ENCODE data around the gene CARD9. TPM values are rescaled to one million over a fixed set of nuclear protein-coding genes. Genes with fewer than 3 reads are reported as not detected.
A peak's percentile ranks its signal among the peaks of the same experiment; 100 is the strongest.
"Not testable (repeated sequence)": the region's sequence is repeated elsewhere in the genome, so short reads cannot be mapped to it uniquely, and the experiment has no call there.

CARD9 gene
- total RNA-seq, 2 donors from 2014 or later, result 1.2 to 1.6 TPM

DNA sequence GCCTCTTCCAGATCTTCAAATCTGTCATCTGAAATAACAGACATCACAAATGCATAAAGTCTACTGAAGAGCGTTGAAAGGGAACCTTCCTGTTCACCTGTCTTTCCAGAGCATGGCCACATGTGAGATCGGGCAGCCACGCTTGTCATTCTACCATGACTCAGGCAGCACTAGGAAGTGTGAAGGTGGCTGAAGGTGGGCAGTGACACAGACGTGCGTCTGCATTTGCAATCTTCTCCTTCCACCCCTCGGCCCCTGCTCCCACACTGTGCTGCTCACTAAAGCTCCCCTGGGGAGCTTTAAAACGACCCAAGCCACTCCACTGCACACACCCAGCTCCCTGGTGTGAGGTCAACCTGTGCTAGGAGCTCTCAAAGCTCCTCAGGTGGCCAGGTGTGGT lies 34.4 kb upstream of the CARD9 start:
- no peak for ATAC-seq (replicated peaks in 1 of 2)
- peak; percentile 25 to 37 for DNase-seq
- no peaks in the 10 kb centered on the region for H3K27me3 Mint-ChIP-seq (ENCODE audit: low read depth)
- peak overlapping the region; percentile 41 to 91 for H3K4me3 Mint-ChIP-seq
- peaks cover 80% of the 10 kb centered on the region for H3K4me1 Mint-ChIP-seq (ENCODE audit: low read depth)
- no peaks in the 10 kb centered on the region for H3K9me3 Mint-ChIP-seq
- no peak overlapping the region for H3K27ac Mint-ChIP-seq
- H3K36me3 Mint-ChIP-seq (ENCODE audit: insufficient read depth in 2 of 2), result peaks cover 5 to 21% of the 10 kb centered on the region in 2 donors

DNA sequence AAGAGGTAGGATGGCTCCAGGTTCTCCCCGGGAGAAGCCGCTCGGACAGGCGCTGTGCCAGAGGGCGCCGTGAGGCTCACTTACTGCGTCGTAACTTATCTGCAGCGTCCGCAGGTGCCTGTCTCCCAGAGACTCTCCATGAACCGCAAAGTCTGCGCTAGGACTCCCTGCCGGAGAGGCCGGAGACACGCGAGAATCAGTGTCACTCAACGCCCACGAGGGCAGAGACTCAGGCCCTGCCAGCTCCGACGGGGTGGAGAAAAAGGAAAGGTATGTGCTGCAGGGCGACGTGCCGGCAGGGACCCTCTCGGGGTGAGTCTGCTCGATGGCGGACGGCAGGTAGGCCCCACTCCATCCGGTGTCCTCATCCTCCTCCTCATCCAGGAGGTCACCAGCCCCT lies 33.6 kb upstream of the CARD9 start:
- peak overlapping the region in 1 of 2 donors; percentile 7 for H3K4me3 Mint-ChIP-seq
- not testable (repeated sequence) for DNase-seq; H3K9me3 Mint-ChIP-seq; H3K27me3 Mint-ChIP-seq (ENCODE audit: low read depth); H3K27ac Mint-ChIP-seq; ATAC-seq (replicated peaks in 1 of 2)
- H3K36me3 Mint-ChIP-seq (ENCODE audit: insufficient read depth in 2 of 2), result peaks cover 7 to 22% of the 10 kb centered on the region in 2 donors
- peaks cover 76% of the 10 kb centered on the region for H3K4me1 Mint-ChIP-seq (ENCODE audit: low read depth)

DNA sequence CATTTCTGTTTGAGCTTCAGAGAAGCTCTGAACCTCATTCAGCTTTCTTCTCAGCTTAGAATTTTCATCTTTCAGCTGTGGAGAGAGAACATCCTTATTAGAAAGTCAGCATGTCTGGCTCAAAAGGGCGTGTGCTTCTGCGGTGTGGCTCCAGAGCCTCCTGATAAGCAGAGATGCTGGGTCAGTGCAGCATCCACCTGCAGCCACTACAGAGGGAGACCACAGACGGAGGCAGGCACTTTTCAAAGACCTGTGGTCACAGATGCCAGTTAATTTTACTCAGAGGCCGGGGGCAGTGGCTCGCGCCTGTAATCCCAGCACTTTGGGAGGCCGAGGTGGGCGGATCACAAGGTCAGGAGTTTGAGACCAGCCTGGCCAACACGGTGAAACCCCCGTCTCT lies 32.4 kb upstream of the CARD9 start:
- H3K4me3 Mint-ChIP-seq; DNase-seq; H3K9me3 Mint-ChIP-seq; H3K27ac Mint-ChIP-seq; ATAC-seq (replicated peaks in 1 of 2); H3K27me3 Mint-ChIP-seq (ENCODE audit: low read depth): not testable (repeated sequence)
- Mint-ChIP-seq H3K36me3 (ENCODE audit: insufficient read depth in 2 of 2) (peaks cover 4 to 20% of the 10 kb centered on the region in 2 donors), H3K4me1 (ENCODE audit: low read depth) (peaks cover 73% of the 10 kb centered on the region)

DNA sequence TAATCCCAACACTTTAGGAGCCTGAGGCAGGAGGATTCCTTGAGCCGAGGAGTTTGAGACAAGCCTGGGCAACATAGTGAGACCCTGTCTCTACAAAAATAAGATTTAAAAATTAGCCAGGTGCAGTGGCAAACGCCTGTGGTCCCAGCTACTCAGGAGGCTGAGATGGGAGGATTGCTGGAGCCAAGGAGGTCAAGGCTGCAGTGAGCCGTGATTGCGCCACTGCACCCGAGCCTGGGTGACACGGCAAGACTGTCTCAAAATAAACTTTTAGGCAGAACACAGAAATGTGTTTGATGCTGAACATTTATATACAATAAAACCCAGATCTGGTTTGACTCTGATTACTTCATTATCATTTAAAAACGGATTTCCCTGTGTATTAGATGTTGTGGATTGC lies 32.0 kb upstream of the CARD9 start:
- Mint-ChIP-seq H3K9me3 (no peaks in the 10 kb centered on the region), H3K27me3 (ENCODE audit: low read depth) (no peaks in the 10 kb centered on the region), H3K4me3 (peak overlapping the region in 1 of 2 donors; percentile 79), H3K36me3 (ENCODE audit: insufficient read depth in 2 of 2) (peaks cover 4 to 20% of the 10 kb centered on the region in 2 donors), H3K27ac (no peak overlapping the region), H3K4me1 (ENCODE audit: low read depth) (peaks cover 75% of the 10 kb centered on the region)
- DNase-seq, result no peak
- no peak for ATAC-seq (replicated peaks in 1 of 2)

DNA sequence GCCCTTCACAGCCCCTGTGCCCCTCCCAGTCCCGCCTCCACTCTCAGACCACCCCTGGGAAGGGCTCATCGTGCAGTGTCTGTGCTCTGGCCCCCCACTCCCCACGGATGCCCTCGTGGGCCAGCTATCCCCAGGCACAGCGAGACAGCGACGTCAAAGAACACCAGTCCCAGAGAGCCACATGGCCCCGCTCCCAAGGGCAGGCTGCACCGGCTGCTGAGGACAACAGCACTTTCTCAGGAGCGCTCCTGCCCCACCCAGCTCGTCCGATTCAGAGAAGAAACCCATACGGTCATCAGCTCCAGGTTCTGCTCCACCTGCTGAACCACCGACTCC lies 31.3 kb upstream of the CARD9 start:
- no peak for DNase-seq
- Mint-ChIP-seq H3K27ac (peak overlapping the region; percentile 94), H3K27me3 (ENCODE audit: low read depth) (no peaks in the 10 kb centered on the region), H3K9me3 (no peaks in the 10 kb centered on the region), H3K36me3 (ENCODE audit: insufficient read depth in 2 of 2) (peaks cover 4 to 20% of the 10 kb centered on the region in 2 donors), H3K4me3 (peak overlapping the region; percentile 79 to 87), H3K4me1 (ENCODE audit: low read depth) (peaks cover 76% of the 10 kb centered on the region)
- no peak for ATAC-seq (replicated peaks in 1 of 2)

DNA sequence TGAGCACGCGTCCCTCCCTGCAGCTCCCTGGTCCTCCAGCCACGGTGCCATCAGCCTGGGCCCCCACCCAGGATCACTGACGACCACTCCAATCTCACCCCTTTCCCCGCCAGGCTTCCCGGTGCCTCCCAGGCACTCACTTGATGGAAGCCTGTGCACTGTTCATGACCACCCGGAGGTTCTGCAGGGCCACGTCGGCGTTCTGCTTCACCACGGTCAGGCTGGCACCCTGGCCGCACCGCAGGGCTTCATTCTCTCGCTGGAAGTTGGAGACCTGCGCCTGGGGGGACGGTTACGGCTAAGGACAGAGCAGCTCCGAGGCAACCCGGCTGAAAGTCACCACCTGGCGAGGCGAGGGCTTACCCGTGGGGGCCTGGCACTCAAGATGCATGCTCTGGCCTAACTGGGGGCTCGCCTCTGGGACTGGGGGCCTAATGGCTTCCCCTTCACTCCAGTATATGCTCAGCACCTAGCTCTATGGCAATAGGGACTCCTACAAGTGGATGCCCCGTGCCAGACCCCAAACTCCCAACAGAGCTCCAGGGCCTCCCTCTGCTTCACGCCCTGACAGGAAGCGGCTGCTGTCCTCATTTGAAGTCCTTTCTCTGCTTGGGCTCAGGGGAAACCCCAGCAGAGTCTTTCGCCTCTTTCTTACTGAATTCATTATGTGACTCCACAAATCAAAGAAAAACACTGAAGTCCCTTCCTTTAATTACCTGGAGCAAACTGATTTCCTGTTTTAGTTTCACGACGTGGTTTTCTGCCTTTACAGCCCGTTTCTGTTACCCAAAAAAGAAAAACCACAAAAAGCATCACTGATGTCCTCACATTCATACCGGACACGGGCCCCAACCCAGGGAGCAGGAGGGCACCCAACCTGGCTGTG lies 30.7 kb upstream of the CARD9 start:
- ATAC-seq (replicated peaks in 1 of 2), result peak; percentile 24 to 27
- DNase-seq, result peak; percentile 50 to 54
- H3K4me1 Mint-ChIP-seq (ENCODE audit: low read depth), result peaks cover 72% of the 10 kb centered on the region
- H3K27ac Mint-ChIP-seq, result peak overlapping the region; percentile 94
- H3K27me3 Mint-ChIP-seq (ENCODE audit: low read depth), result no peaks in the 10 kb centered on the region
- peaks cover 4 to 20% of the 10 kb centered on the region in 2 donors for H3K36me3 Mint-ChIP-seq (ENCODE audit: insufficient read depth in 2 of 2)
- H3K9me3 Mint-ChIP-seq, result no peaks in the 10 kb centered on the region
- H3K4me3 Mint-ChIP-seq, result peak overlapping the region; percentile 79 to 87

DNA sequence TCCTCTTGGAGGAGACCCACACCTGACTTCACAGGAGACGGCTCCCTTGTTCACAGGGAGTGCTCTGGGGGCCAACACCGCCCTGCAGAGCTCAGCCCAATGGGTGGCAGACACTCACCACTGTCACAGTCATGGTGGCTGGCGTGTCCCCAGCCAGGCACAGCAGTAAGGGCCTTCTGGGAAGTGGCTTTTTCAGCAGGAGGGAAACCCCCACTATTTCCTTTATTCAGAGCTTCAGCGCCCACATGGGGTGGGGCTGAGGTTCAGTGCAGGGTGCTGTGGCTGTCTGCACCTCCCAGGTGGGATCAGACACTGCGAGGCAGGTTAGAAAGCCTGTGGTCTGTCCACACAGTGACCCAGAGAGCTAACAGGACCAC lies 30.1 kb upstream of the CARD9 start:
- ATAC-seq (replicated peaks in 1 of 2) (peak; percentile 70 to 72), DNase-seq (peak; percentile 74 to 76)
- Mint-ChIP-seq H3K27ac (peak overlapping the region; percentile 94), H3K9me3 (no peaks in the 10 kb centered on the region), H3K4me3 (peak overlapping the region; percentile 79 to 87), H3K4me1 (ENCODE audit: low read depth) (peaks cover 72% of the 10 kb centered on the region), H3K27me3 (ENCODE audit: low read depth) (no peaks in the 10 kb centered on the region), H3K36me3 (ENCODE audit: insufficient read depth in 2 of 2) (peaks cover 4 to 15% of the 10 kb centered on the region in 2 donors)

DNA sequence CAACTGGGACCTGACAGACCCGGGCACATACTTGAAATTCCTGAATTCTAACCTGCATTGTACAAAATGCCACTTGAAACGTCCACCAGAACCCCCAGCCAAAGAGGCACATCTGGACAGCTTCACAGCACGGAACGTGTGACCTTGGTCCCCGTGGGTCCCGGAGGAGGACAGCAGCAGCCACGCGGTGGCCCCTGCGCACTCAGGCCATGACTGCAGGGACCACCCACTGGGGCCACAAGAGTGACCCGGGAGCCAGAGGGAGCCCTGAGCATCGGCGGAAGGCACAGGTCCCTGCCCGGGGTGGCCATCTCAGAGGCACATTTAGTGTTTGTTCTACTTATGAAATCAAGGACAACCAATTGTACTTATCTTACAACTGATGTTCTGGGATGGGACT lies 28.6 kb upstream of the CARD9 start:
- Mint-ChIP-seq H3K36me3 (ENCODE audit: insufficient read depth in 2 of 2) (peaks cover 2 to 12% of the 10 kb centered on the region in 2 donors), H3K4me1 (ENCODE audit: low read depth) (peaks cover 64% of the 10 kb centered on the region), H3K4me3 (peak overlapping the region; percentile 29 to 36), H3K27ac (peak overlapping the region; percentile 83), H3K9me3 (no peaks in the 10 kb centered on the region), H3K27me3 (ENCODE audit: low read depth) (no peaks in the 10 kb centered on the region)
- ATAC-seq (replicated peaks in 1 of 2) (no peak), DNase-seq (no peak)

DNA sequence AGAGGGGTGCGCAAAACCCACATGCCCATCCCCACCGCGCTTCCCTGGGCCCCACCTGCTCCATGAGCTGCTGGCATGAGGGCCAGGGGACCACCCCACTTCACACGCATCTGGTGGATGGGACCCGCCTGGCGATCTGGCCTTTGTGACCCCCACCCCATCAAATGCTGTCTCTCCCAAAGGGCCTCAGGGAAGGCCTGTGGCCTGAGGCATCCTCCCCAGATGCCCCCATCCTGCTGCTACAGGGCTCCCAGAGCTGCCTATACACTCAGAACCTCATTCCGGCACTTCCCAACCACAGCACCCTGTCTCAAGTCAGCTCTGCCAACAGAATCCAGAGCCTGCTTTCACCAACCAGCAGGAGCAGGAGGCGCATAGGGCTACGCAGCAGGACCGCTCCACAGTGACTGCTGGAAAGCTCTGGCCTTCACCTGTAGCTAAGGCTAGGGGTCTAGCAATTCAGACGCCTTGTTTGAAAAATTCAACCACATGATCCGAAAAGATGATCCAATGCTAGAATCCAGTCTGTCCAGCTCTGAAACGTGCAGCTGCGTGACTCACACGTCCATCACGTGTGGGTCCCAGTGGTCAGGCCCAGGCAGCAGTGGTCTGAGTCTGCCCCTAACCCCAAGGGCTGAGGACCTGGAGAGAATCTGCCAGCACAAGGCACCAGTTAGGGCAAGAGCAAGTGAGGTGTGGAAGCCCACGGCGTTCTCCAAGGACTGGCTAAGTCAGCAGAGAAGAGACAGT lies 27.9 kb upstream of the CARD9 start:
- H3K4me3 Mint-ChIP-seq, result peak overlapping the region; percentile 34 to 35
- peak overlapping the region; percentile 83 for H3K27ac Mint-ChIP-seq
- peaks cover 60% of the 10 kb centered on the region for H3K4me1 Mint-ChIP-seq (ENCODE audit: low read depth)
- no peaks in the 10 kb centered on the region for H3K9me3 Mint-ChIP-seq
- no peak for DNase-seq
- no peaks in the 10 kb centered on the region for H3K27me3 Mint-ChIP-seq (ENCODE audit: low read depth)
- peaks cover 3 to 13% of the 10 kb centered on the region in 2 donors for H3K36me3 Mint-ChIP-seq (ENCODE audit: insufficient read depth in 2 of 2)
- no peak for ATAC-seq (replicated peaks in 1 of 2)

DNA sequence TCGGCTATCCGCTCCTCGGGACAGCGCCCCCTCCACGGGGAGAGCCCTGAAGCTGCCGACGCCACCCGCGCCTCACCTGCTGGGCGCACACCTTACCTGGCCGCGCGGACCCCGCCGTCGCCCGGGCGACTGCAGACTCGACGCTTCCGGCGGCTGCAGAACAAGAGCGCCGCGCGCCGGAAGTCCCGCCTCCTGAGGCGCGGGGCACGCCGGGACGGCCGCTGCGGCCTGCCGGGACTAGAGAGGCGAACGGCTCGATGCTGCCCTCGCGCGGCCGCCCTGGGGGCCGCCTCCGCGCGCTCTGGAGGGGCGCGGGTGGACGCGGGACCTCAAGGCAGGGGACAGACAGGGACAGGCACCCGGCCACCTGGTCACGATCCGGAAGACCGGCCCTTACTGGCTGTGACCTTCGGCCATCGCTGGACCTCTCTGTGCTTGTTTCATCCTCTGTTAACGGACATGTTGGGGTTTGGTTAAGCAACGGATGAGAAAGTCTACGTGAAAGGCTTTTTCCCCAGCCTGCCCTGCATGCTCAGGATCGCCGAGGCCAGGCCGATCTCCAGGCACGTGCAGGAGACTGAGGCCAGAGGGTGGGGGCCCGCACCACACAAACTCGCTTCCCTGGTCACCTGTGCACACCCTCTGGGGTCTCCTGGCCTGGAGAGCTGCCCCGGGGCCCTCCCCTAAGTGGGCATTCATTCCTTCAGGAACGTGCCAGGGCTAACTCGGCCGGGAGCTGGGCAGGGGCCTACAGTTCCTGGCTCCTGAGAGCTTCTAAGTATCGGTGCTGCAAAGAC lies 26.8 kb upstream of the CARD9 start, which contains the start of gene SNAPC4:
Gene SNAPC4, minus strand, starts transcription at position 133 of the 797 bp plus-strand sequence. CDS start 1,742 bp downstream, outside the sequence.
- Mint-ChIP-seq H3K9me3 (no peaks in the 10 kb centered on the region), H3K4me3 (peak within 1 kb of the TSS; percentile 90 to 93), H3K4me1 (ENCODE audit: low read depth) (peaks cover 51% of the 10 kb centered on the region), H3K27ac (peak within 1 kb of the TSS; percentile 74), H3K27me3 (ENCODE audit: low read depth) (no peaks in the 10 kb centered on the region), H3K36me3 (ENCODE audit: insufficient read depth in 2 of 2) (peaks cover 4 to 12% of the 10 kb centered on the region in 2 donors)
- DNase-seq (peak; percentile 89 to 95), ATAC-seq (replicated peaks in 1 of 2) (peak; percentile 78)

DNA sequence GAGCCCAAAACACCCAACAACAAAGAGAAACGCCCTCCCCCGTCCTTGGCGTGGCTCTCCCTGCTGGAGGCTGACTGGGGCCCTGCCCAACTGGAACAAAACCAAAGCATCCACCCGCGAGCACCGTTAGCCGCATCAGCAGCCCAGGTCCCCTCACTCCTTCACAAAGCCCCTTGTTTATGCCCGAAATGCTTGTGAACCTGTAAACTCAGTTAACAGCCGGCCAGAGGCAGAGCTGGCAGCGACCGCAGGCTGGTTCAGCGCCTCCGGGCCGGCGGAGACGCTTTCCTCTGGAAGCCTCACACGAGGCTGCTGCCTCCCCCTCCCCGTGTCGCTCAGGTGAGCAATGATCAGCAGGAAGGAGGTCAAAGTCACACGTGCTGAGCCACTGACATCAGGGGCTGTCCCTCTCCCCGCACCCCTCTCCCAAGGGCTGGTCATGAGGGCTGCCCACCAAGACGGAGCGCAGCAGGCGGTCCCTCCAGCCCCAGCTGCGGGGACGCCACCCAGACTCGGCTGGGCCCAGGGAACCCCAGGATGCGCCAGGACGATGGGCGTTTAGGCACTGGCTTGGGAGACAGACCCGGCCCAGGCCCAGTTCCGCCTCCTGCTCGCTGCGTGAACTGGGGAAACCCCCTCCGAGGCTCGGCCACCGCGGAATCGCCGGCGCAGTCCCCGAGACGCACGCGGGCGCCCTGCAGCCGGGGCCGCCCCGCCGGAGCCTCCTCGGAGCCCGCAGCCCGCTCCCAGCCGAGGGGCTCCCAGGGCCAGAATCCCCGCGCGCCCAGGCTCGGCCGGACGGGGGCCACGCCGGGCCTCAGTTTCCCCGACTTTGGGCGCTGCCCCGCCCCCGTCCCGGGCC lies 25.9 kb upstream of the CARD9 start:
- Mint-ChIP-seq H3K4me3 (peak overlapping the region; percentile 90 to 93), H3K27ac (peak overlapping the region; percentile 74), H3K9me3 (no peaks in the 10 kb centered on the region), H3K27me3 (ENCODE audit: low read depth) (no peaks in the 10 kb centered on the region), H3K36me3 (ENCODE audit: insufficient read depth in 2 of 2) (peaks cover 4 to 13% of the 10 kb centered on the region in 2 donors), H3K4me1 (ENCODE audit: low read depth) (peaks cover 43% of the 10 kb centered on the region)
- DNase-seq, result peak; percentile 53 to 60
- ATAC-seq (replicated peaks in 1 of 2), result peak; percentile 35 to 42

DNA sequence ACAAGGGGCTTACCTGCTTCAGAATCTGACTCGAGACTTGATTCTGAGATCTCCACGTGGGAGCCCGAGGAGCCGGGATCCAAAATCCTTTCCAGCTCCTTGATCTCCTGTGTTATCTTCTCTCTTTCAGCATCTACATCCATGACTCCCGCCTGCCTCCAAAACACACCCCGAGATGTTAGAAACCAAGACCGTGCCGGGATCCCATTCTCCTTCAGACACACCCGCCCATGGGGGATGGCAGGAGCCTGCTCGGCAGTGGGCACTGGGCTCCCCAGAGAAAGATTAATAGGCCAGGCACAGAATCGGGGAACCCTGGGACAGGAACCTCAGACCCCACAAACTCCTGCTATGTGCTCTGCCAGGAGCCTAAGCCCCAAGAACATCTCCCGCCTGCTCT lies 24.8 kb upstream of the CARD9 start:
- Mint-ChIP-seq H3K4me1 (ENCODE audit: low read depth) (peaks cover 32% of the 10 kb centered on the region), H3K9me3 (no peaks in the 10 kb centered on the region), H3K36me3 (ENCODE audit: insufficient read depth in 2 of 2) (peaks cover 4 to 13% of the 10 kb centered on the region in 2 donors), H3K27me3 (ENCODE audit: low read depth) (no peaks in the 10 kb centered on the region), H3K27ac (no peak overlapping the region), H3K4me3 (peak overlapping the region; percentile 90 to 93)
- no peak for DNase-seq
- no peak for ATAC-seq (replicated peaks in 1 of 2)
